ENCODE measurements around the gene BTBD16. TPM values are rescaled to one million over a fixed set of nuclear protein-coding genes. Genes with fewer than 3 reads are reported as not detected.

The BTBD16 gene
- total RNA-seq, 2 donors from 2014 or later = not detected

DNA sequence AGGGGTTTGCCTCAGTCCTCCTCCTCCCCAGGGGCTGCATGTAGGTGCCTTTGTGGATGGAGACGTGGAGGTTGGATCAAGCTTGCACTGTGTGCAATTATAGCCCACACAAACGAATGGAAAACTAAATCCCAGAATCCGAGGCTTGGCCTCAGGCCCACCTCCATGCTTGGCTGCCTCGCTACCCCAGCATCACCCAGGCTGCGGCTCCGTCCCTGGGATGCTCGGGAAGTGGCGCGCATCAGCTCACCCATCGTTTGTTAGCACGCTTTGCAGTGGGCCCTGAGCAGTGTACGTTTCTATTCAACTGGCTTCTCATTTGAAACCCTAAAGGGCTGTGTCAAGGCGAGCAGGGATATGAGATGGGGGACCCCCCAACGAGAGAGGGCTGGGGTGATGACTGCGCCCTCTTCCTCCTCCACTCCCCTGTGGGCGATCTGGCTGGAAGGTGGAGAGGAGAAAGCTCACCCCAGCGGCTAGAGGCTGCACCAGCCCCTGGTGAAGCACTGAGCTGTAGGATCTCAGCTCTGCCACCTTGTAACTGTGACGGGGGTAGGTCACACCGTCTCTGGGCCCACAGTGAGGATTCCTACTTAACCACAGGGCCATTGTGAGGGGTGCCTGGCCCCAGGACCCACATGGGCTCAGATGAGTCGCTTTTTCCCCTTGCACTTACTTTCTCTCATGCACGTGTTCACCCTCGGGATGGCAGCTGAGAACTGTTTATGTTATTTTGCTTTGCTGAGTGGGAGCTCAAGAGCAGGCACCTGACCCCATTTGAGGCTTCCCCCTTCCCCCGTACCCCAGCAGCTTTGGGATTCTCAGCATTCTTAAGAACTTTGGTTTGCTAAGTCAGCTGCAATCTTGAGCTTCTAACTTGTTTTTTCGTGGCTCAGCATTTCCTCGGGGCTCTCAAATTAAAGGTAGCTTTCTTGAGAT, 12.7 kb upstream of the BTBD16 start:
- WGBS, 2 donors = 73 to 78% methylated on average over 18 to 24 of the region's 25 CpGs
- Histone ChIP-seq H3K4me3 (no peak overlapping the region), H3K9me3 (no peaks in the 10 kb centered on the region), H3K27me3 (no peaks in the 10 kb centered on the region), H3K27ac (no peak overlapping the region), H3K4me1 (no peaks in the 10 kb centered on the region), H3K36me3 (replicated peaks in 1 of 2; ENCODE audit: insufficient read depth in 1 of 2, low read depth in 2 of 2) (no peaks in the 10 kb centered on the region)
- intact Hi-C loops (cut with DNase I) = no loop called here
- ATAC-seq (no peak), DNase-seq (no peak)
- TF ChIP-seq, protein P1, sequence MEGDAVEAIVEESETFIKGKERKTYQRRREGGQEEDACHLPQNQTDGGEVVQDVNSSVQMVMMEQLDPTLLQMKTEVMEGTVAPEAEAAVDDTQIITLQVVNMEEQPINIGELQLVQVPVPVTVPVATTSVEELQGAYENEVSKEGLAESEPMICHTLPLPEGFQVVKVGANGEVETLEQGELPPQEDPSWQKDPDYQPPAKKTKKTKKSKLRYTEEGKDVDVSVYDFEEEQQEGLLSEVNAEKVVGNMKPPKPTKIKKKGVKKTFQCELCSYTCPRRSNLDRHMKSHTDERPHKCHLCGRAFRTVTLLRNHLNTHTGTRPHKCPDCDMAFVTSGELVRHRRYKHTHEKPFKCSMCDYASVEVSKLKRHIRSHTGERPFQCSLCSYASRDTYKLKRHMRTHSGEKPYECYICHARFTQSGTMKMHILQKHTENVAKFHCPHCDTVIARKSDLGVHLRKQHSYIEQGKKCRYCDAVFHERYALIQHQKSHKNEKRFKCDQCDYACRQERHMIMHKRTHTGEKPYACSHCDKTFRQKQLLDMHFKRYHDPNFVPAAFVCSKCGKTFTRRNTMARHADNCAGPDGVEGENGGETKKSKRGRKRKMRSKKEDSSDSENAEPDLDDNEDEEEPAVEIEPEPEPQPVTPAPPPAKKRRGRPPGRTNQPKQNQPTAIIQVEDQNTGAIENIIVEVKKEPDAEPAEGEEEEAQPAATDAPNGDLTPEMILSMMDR (IDR thresholded peaks at IDR 0.05) = no peak
- no peak for TF ChIP-seq POLR2A (IDR thresholded peaks at IDR 0.05)

DNA sequence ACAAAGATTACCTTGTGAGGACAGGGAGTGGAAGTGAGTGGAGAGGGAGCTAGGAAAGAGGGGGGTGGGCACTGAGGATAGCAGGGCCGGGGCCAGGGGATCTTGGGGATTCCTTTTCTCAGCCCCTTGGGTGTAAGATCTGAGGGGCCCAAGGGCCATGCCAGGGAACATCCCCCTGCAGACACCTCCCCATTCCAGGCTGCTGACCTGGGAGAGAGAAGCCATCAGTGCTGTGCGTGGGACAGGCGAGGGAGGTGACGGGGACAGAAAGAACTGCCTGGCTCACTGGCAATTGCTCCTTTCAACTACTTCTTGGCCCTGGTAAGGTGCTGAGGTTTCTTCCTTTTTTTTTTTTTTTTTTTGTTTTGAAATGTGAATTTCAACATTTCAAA, 12.0 kb upstream of the BTBD16 start:
- H3K36me3 ChIP-seq (replicated peaks in 1 of 2; ENCODE audit: insufficient read depth in 1 of 2, low read depth in 2 of 2) = no peaks in the 10 kb centered on the region
- TF ChIP-seq, protein P1 (IDR thresholded peaks at IDR 0.05) = no peak
- TF ChIP-seq POLR2A (IDR thresholded peaks at IDR 0.05) = no peak
- WGBS, 2 donors = 91 to 93% methylated on average over 4 of the region's 4 CpGs
- no peaks in the 10 kb centered on the region for H3K4me1 ChIP-seq
- intact Hi-C loops (cut with DNase I) = no loop called here
- DNase-seq (no peak), ATAC-seq (no peak)
- H3K27me3 ChIP-seq = no peaks in the 10 kb centered on the region
- no peak overlapping the region for H3K27ac ChIP-seq
- no peak overlapping the region for H3K4me3 ChIP-seq
- H3K9me3 ChIP-seq = no peaks in the 10 kb centered on the region

DNA sequence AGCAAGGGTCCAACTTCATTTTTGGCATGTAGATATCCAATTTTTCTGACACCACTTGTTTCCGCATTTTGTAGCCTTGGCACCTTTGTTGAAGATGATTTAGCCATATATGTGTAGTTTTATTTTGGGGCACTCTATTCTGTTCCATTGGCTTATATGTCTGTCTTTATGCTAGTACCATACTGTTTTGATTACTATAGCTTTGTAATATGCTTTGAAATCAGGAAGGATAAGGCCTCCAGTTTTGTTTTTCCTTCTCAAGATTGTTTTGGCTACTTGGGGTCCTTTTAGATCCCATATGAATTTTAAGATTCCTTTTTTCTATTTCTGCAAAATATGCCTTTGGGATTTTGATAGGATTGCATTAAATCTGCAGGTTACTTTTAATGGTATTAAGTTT, 9.5 kb upstream of the BTBD16 start:
- no peak for DNase-seq
- intact Hi-C loops (cut with DNase I) = no loop called here
- no peaks in the 10 kb centered on the region for H3K9me3 ChIP-seq
- TF ChIP-seq, protein P1 (IDR thresholded peaks at IDR 0.05) = no peak
- no peak for TF ChIP-seq POLR2A (IDR thresholded peaks at IDR 0.05)
- no peaks in the 10 kb centered on the region for H3K4me1 ChIP-seq
- H3K27ac ChIP-seq = no peak overlapping the region
- no peak overlapping the region for H3K4me3 ChIP-seq
- H3K27me3 ChIP-seq = no peaks in the 10 kb centered on the region
- H3K36me3 ChIP-seq (replicated peaks in 1 of 2; ENCODE audit: insufficient read depth in 1 of 2, low read depth in 2 of 2) = no peaks in the 10 kb centered on the region
- 64 to 79% methylated on average over 1 of the region's 1 CpG for WGBS, 2 donors
- ATAC-seq = no peak

DNA sequence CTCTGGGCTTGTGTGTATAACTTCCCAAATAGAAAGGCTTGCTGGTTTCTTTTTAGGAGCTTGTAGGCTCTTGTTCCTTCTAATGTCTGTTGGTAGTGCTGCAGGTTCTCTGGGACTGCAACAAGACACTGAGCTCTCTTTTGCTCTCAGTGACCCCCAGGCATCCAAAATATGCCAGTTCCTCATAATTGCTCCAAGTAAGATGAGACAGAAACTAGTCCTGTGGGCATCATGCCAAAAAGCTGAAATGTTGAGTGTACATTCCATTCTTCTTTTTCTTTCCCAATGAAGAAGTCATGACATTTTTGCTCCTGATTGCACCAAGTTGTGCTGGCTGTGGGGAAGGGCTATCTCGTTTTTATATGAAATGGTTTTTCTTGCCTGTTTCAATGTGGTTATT, 7.1 kb upstream of the BTBD16 start:
- Histone ChIP-seq H3K4me1 (no peaks in the 10 kb centered on the region), H3K4me3 (no peak overlapping the region), H3K27ac (no peak overlapping the region), H3K36me3 (replicated peaks in 1 of 2; ENCODE audit: insufficient read depth in 1 of 2, low read depth in 2 of 2) (no peaks in the 10 kb centered on the region), H3K9me3 (no peaks in the 10 kb centered on the region), H3K27me3 (no peaks in the 10 kb centered on the region)
- no peak for DNase-seq
- TF ChIP-seq, protein P1 (IDR thresholded peaks at IDR 0.05) = no peak
- no peak for TF ChIP-seq POLR2A (IDR thresholded peaks at IDR 0.05)
- 50 to 69% methylated on average over 1 of the region's 1 CpG for WGBS, 2 donors
- intact Hi-C loops (cut with DNase I) = no loop called here
- ATAC-seq = no peak

GRCh38 chr10:122264436-122264835, 6.7 kb upstream of the BTBD16 start:
- TF ChIP-seq, protein P1 (IDR thresholded peaks at IDR 0.05) = no peak
- no peak for TF ChIP-seq POLR2A (IDR thresholded peaks at IDR 0.05)
- Histone ChIP-seq H3K4me1 (no peaks in the 10 kb centered on the region), H3K27ac (no peak overlapping the region), H3K27me3 (no peaks in the 10 kb centered on the region), H3K9me3 (no peaks in the 10 kb centered on the region), H3K36me3 (replicated peaks in 1 of 2; ENCODE audit: insufficient read depth in 1 of 2, low read depth in 2 of 2) (no peaks in the 10 kb centered on the region), H3K4me3 (no peak overlapping the region)
- no peak for ATAC-seq
- 92 to 96% methylated on average over 1 of the region's 1 CpG for WGBS, 2 donors
- no peak for DNase-seq
- intact Hi-C loops (cut with DNase I) = no loop called here

Measured in body of pancreas (tissue), 4 donors.